Suprapubic skin (tissue), 4 donors: Measurements from ENCODE around the gene ALOX15. TPM values are rescaled to one million over a fixed set of nuclear protein-coding genes. Genes with fewer than 3 reads are reported as not detected.

ENCODE experiments used
- DNase-seq, 2 donors: peaks; one replicate each; pipeline ENCODE4 v3.0.0-alpha.2; 2019; ENCODE audit warnings: low spot score in 2 of 2
- H3K27ac ChIP-seq: fragments of 200-600 bp; sonication (generic); one replicate; pipeline ENCODE4 v1.5.1; 2019
- H3K27me3 ChIP-seq: fragments of 200-600 bp; sonication (generic); one replicate; pipeline ENCODE4 v1.5.1; 2019
- H3K36me3 ChIP-seq: fragments of 200-600 bp; sonication (generic); one replicate; pipeline ENCODE4 v1.5.1; 2019
- H3K4me1 ChIP-seq: fragments of 200-600 bp; sonication (generic); one replicate; pipeline ENCODE4 v1.5.1; 2019
- H3K4me3 ChIP-seq: fragments of 200-600 bp; sonication (generic); one replicate; pipeline ENCODE4 v1.5.1; 2019; ENCODE audit warnings: mild to moderate bottlenecking
- H3K9me3 ChIP-seq: fragments of 200-600 bp; sonication (generic); one replicate; pipeline ENCODE4 v1.5.1; 2019
- CTCF ChIP-seq, 2 donors: fragments of 200-600 bp in 1 of 2; fragments of 450-650 bp in 1 of 2; sonication (generic) in 1 of 2; IDR thresholded peaks; one replicate each; pipeline ENCODE4 v1.5.1; 2016 to 2019; ENCODE audit warnings: antibody characterized with exemption in 2 of 2, mild to moderate bottlenecking in 1 of 2, moderate library complexity in 1 of 2
- EP300 ChIP-seq: sonication (generic); formaldehyde crosslinking; IDR thresholded peaks from one replicate; pipeline ENCODE4 v1.6.1; 2017; ENCODE audit warnings: antibody characterized with exemption
- POLR2A ChIP-seq, 2 donors: fragments of 450-650 bp; IDR thresholded peaks; one replicate each; pipeline ENCODE4 v1.6.1; 2017; ENCODE audit warnings: antibody characterized with exemption in 2 of 2, mild to moderate bottlenecking in 2 of 2, moderate library complexity in 2 of 2
- POLR2AphosphoS5 ChIP-seq, 3 donors: sonication (generic); formaldehyde crosslinking; IDR thresholded peaks; one replicate each; pipeline ENCODE4 v1.6.1; 2017; ENCODE audit warnings: antibody characterized with exemption in 3 of 3
- WGBS: methylation state at CpG from one replicate; pipeline ENCODE4 v1.1.5; 2018; 5-methylcytosine and 5-hydroxymethylcytosine counted together
- total RNA-seq, 4 donors: library from RNA; depleted of rRNA; stranded (reverse); fragments of >200 nt; gene quantifications; one replicate each; pipeline ENCODE4 v1.1.0, GENCODE V29; 2016

Gene ALOX15
- total RNA-seq, 4 donors from 2014 or later, result 0.15 to 1.5 (median 0.36) TPM

GRCh38 chr17:4582691-4583090 is 58.8 kb downstream of the ALOX15 start:
- peaks cover 17% of the 10 kb centered on the region for H3K4me1 ChIP-seq
- TF ChIP-seq POLR2AphosphoS5 (IDR thresholded peaks at IDR 0.05) (no peak), CTCF (IDR thresholded peaks at IDR 0.05) (no peak), POLR2A (IDR thresholded peaks at IDR 0.05) (no peak), EP300 (no peak)
- peaks cover 49% of the 10 kb centered on the region for H3K27me3 ChIP-seq
- no peaks in the 10 kb centered on the region for H3K9me3 ChIP-seq
- no peak for DNase-seq
- no peak overlapping the region for H3K27ac ChIP-seq
- H3K4me3 ChIP-seq, result no peak overlapping the region
- H3K36me3 ChIP-seq, result no peaks in the 10 kb centered on the region
- 83% methylated on average over 7 of the region's 8 CpGs for WGBS

- TF ChIP-seq CTCF (IDR thresholded peaks at IDR 0.05) (no peak), POLR2A (IDR thresholded peaks at IDR 0.05) (no peak), EP300 (no peak), POLR2AphosphoS5 (IDR thresholded peaks at IDR 0.05) (no peak)
- Histone ChIP-seq H3K4me3 (no peak overlapping the region), H3K27ac (no peak overlapping the region), H3K36me3 (no peaks in the 10 kb centered on the region), H3K9me3 (no peaks in the 10 kb centered on the region), H3K27me3 (peaks cover 49% of the 10 kb centered on the region), H3K4me1 (peaks cover 17% of the 10 kb centered on the region)
- WGBS, result 73% methylated on average over 7 of the region's 7 CpGs
- DNase-seq, result no peak
These were observed 59.4 kb downstream of the ALOX15 start for GRCh38 chr17:4582101-4582501.

Other genes starting within 250 kb of the ALOX15 start
- under 1 TPM in 1 of 4 donors, not detected in 3; 0.72 TPM for gene SPNS3, start 207.7 kb downstream of the ALOX15 start, total RNA-seq
- 10 to 100 TPM; 25.1 to 76.3 (median 49.6) TPM for gene SPNS2, start 142.8 kb downstream of the ALOX15 start, total RNA-seq
- gene MYBBP1A, start 86.3 kb downstream of the ALOX15 start, total RNA-seq, result 100 to 1,000 TPM in 1 of 4 donors, 10 to 100 TPM in 3; 73.4 to 127 (median 83.8) TPM
- gene GGT6, start 81.1 kb downstream of the ALOX15 start, total RNA-seq, result 100 to 1,000 TPM in 3 of 4 donors, 10 to 100 TPM in 1; 64.6 to 187 (median 134) TPM
- 1 to 10 TPM in 1 of 4 donors, under 1 TPM in 2, not detected in 1; 0.64 to 1.3 (median 0.81) TPM for gene SMTNL2, start 57.1 kb downstream of the ALOX15 start, total RNA-seq
- 10 to 100 TPM; 32.2 to 79.3 (median 60.9) TPM for gene PELP1, start 62.5 kb upstream of the ALOX15 start, total RNA-seq
- 10 to 100 TPM; 12.1 to 20.6 (median 16.0) TPM for gene ARRB2, start 69.0 kb upstream of the ALOX15 start, total RNA-seq
- gene MED11, start 89.8 kb upstream of the ALOX15 start, total RNA-seq, result 10 to 100 TPM; 15.0 to 38.0 (median 26.4) TPM
- 1 to 10 TPM in 2 of 4 donors, under 1 TPM in 2; 0.40 to 2.8 (median 1.3) TPM for gene ZMYND15, start 98.2 kb upstream of the ALOX15 start, total RNA-seq
- gene CXCL16, start 98.2 kb upstream of the ALOX15 start, total RNA-seq, result 10 to 100 TPM; 12.5 to 33.9 (median 18.8) TPM
- gene TM4SF5, start 130.2 kb upstream of the ALOX15 start, total RNA-seq, result not detected
- gene VMO1, start 144.7 kb upstream of the ALOX15 start, total RNA-seq, result 1 to 10 TPM in 2 of 4 donors, not detected in 2; 1.4 to 1.5 TPM
- under 1 TPM in 1 of 4 donors, not detected in 3; 0.80 TPM for gene GLTPD2, start 147.3 kb upstream of the ALOX15 start, total RNA-seq
- gene PSMB6, start 154.5 kb upstream of the ALOX15 start, total RNA-seq, result 100 to 1,000 TPM in 3 of 4 donors, 10 to 100 TPM in 1; 68.6 to 250 (median 189) TPM
- 100 to 1,000 TPM in 1 of 4 donors, 10 to 100 TPM in 3; 53.5 to 134 (median 57.6) TPM for gene PLD2, start 165.5 kb upstream of the ALOX15 start, total RNA-seq
- gene MINK1, start 191.7 kb upstream of the ALOX15 start, total RNA-seq, result 100 to 1,000 TPM; 141 to 352 (median 169) TPM